SK-N-SH (cell line): ENCODE data around the gene MED27. TPM values are rescaled to one million over a fixed set of nuclear protein-coding genes. Genes with fewer than 3 reads are reported as not detected.

ENCODE experiments used
- CTCF ChIA-PET: fragments of 300-600, 350-600 bp; formaldehyde crosslinking; extraction: SDS; loops from one replicate; lab custom pipeline; 2021; lab: Yijun Ruan, JAX
- POLR2A ChIA-PET: fragments of 350-600 bp; sonication (Branson Sonifier 250); formaldehyde crosslinking; extraction: SDS; loops from one replicate; lab custom pipeline; 2020; ENCODE audit warnings: antibody characterized with exemption, inconsistent platforms; lab: Yijun Ruan, JAX
- DNase-seq: peaks from one replicate; pipeline ENCODE4 v3.0.0; 2012
- H2AFZ ChIP-seq: fragments of 200-600 bp; sonication (generic); 2 replicates; pipeline ENCODE4 v1.8.1; 2016; ENCODE audit warnings: antibody characterized with exemption, mild to moderate bottlenecking, low read depth
- H3F3A ChIP-seq: fragments of 200-600 bp; sonication (generic); replicated peaks from 2 replicates; pipeline ENCODE3; 2016; ENCODE audit warnings: antibody characterized with exemption, mild to moderate bottlenecking; ENCODE audit not compliant: insufficient read depth
- H3K27ac ChIP-seq, 2 experiments: fragments of 200-500 bp in 1 of 2; fragments of 200-600 bp in 1 of 2; sonication (Bioruptor generic) in 1 of 2; sonication (generic), shearing (Covaris generic) in 1 of 2; 2 replicates each; pipeline versions ENCODE4 v1.5.1 to v1.6.1; 2014 to 2016; ENCODE audit warnings: low read depth in 2 of 2, inconsistent platforms in 1 of 2, low read length in 1 of 2, mild to moderate bottlenecking in 1 of 2, mixed read lengths in 1 of 2
- H3K27me3 ChIP-seq: fragments of 200-600 bp; sonication (generic), shearing (Covaris generic); 2 replicates; pipeline ENCODE4 v1.6.1; 2016; ENCODE audit warnings: mixed run types; ENCODE audit not compliant: insufficient read depth
- H3K36me3 ChIP-seq, 2 experiments: fragments of 200-500 bp in 1 of 2; fragments of 200-600 bp in 1 of 2; sonication (Bioruptor generic) in 1 of 2; sonication (generic) in 1 of 2; replicated peaks in 1 of 2; 2 replicates each; pipeline versions ENCODE3 to v1.5.1; 2014 to 2016; ENCODE audit warnings: low read length in 1 of 2, mild to moderate bottlenecking in 1 of 2; ENCODE audit not compliant: insufficient read depth in 2 of 2, control insufficient read depth in 1 of 2
- H3K4me1 ChIP-seq, 2 experiments: fragments of 200-500 bp in 1 of 2; fragments of 200-600 bp in 1 of 2; sonication (Bioruptor generic) in 1 of 2; sonication (generic), shearing (Covaris generic) in 1 of 2; 2 replicates each; pipeline versions ENCODE4 v1.5.1 to v1.6.1; 2014 to 2016; ENCODE audit warnings: low read depth in 1 of 2, low read length in 1 of 2, mixed run types in 1 of 2; ENCODE audit not compliant: insufficient read depth in 2 of 2, control insufficient read depth in 1 of 2
- H3K4me2 ChIP-seq: fragments of 200-600 bp; sonication (generic), shearing (Covaris generic); 2 replicates; pipeline ENCODE4 v1.6.1; 2017; ENCODE audit warnings: mixed run types
- H3K4me3 ChIP-seq, 2 experiments: fragments of 200-500 bp in 1 of 2; fragments of 200-600 bp in 1 of 2; sonication (Bioruptor generic) in 1 of 2; sonication (generic), shearing (Covaris generic) in 1 of 2; 2 replicates each; pipeline versions ENCODE4 v1.5.1 to v1.8.1; 2014 to 2016; ENCODE audit warnings: low read depth in 2 of 2, inconsistent platforms in 1 of 2, low read length in 1 of 2, mild to moderate bottlenecking in 1 of 2, mixed read lengths in 1 of 2, moderate library complexity in 1 of 2
- H3K79me2 ChIP-seq: fragments of 200-600 bp; sonication (generic); 2 replicates; pipeline ENCODE4 v1.8.1; 2017; ENCODE audit warnings: mild to moderate bottlenecking; ENCODE audit not compliant: insufficient read depth
- H3K9ac ChIP-seq: fragments of 200-600 bp; sonication (generic); 2 replicates; pipeline ENCODE4 v1.6.1; 2017; ENCODE audit warnings: mixed run types
- H3K9me2 ChIP-seq: fragments of 200-600 bp; sonication (generic); 2 replicates; pipeline ENCODE4 v1.6.1; 2017; ENCODE audit warnings: mixed run types
- H3K9me3 ChIP-seq: fragments of 200-600 bp; sonication (generic); 2 replicates; pipeline ENCODE4 v1.6.1; 2017; ENCODE audit warnings: mixed run types, mild to moderate bottlenecking, moderate library complexity
- H4K20me1 ChIP-seq: fragments of 200-600 bp; sonication (generic); 2 replicates; pipeline ENCODE4 v1.6.1; 2017; ENCODE audit warnings: mild to moderate bottlenecking, mixed run types; ENCODE audit not compliant: insufficient read depth
- CHD2 ChIP-seq: fragments of 150-350 bp; IDR thresholded peaks from 2 replicates; pipeline ENCODE4 v1.6.1; 2018; ENCODE audit warnings: low read length; ENCODE audit not compliant: partially characterized antibody
- EP300 ChIP-seq, 2 experiments: IDR thresholded peaks; 2 replicates each; pipeline versions ENCODE4 v1.4.0 to v1.6.1; 2012; ENCODE audit warnings: borderline replicate concordance in 1 of 2, low read depth in 1 of 2, low read length in 1 of 2
- EZH2phosphoT487 ChIP-seq: fragments of 200-600 bp; sonication (generic); IDR thresholded peaks from 2 replicates; pipeline ENCODE4 v1.6.1; 2017; ENCODE audit warnings: low read depth, mixed run types, mild to moderate bottlenecking, antibody characterized with exemption, moderate library complexity, borderline replicate concordance
- FOSL2 ChIP-seq: IDR thresholded peaks from 2 replicates; pipeline ENCODE4 v1.4.0; 2012; ENCODE audit warnings: low read depth, mild to moderate bottlenecking, moderate library complexity, borderline replicate concordance
- FOXJ3 ChIP-seq: sonication (generic); formaldehyde crosslinking; IDR thresholded peaks from 2 replicates; pipeline ENCODE4 v1.5.1; 2020; ENCODE audit warnings: mild to moderate bottlenecking, missing genetic modification reagents
- FOXM1 ChIP-seq: IDR thresholded peaks from 2 replicates; pipeline ENCODE4 v1.4.0; 2012; ENCODE audit warnings: low read depth, mild to moderate bottlenecking
- GABPA ChIP-seq: IDR thresholded peaks from 2 replicates; pipeline ENCODE4 v1.4.0; 2012; ENCODE audit warnings: low read depth, mild to moderate bottlenecking
- GATA2 ChIP-seq: sonication (generic); formaldehyde crosslinking; IDR thresholded peaks from 2 replicates; pipeline ENCODE4 v1.5.0; 2020; ENCODE audit warnings: mild to moderate bottlenecking, missing genetic modification reagents
- JUND ChIP-seq: IDR thresholded peaks from 2 replicates; pipeline ENCODE4 v1.4.0; 2012
- MEF2A ChIP-seq: IDR thresholded peaks from 2 replicates; pipeline ENCODE4 v1.4.0; 2012; ENCODE audit warnings: low read depth, borderline replicate concordance
- MXI1 ChIP-seq: IDR thresholded peaks from 2 replicates; pipeline ENCODE4 v1.6.1; 2012; ENCODE audit warnings: mild to moderate bottlenecking, low read depth, low read length, improper control_type of control experiment
- NFIC ChIP-seq: IDR thresholded peaks from 2 replicates; pipeline ENCODE4 v1.4.0; 2012; ENCODE audit warnings: borderline replicate concordance
- NRF1 ChIP-seq: IDR thresholded peaks from 2 replicates; pipeline ENCODE4 v1.6.1; 2012; ENCODE audit warnings: low read depth, mild to moderate bottlenecking, low read length
- POLR2AphosphoS5 ChIP-seq: IDR thresholded peaks from 2 replicates; pipeline ENCODE4 v1.6.1; 2012; ENCODE audit warnings: low read depth, low read length
- RAD21 ChIP-seq: IDR thresholded peaks from 2 replicates; pipeline ENCODE4 v1.6.1; 2012; ENCODE audit warnings: mild to moderate bottlenecking, low read length
- RCOR1 ChIP-seq: fragments of 150-350 bp; IDR thresholded peaks from 2 replicates; pipeline ENCODE4 v1.6.1; 2017; ENCODE audit warnings: antibody characterized with exemption, low read length
- RXRA ChIP-seq: IDR thresholded peaks from 2 replicates; pipeline ENCODE4 v1.4.0; 2012; ENCODE audit warnings: low read depth, mild to moderate bottlenecking, borderline replicate concordance
- SMC3 ChIP-seq: IDR thresholded peaks from 2 replicates; pipeline ENCODE4 v1.6.1; 2012; ENCODE audit warnings: low read depth, low read length, improper control_type of control experiment
- TCF12 ChIP-seq: IDR thresholded peaks from 2 replicates; pipeline ENCODE4 v1.4.0; 2012
- TEAD4 ChIP-seq: IDR thresholded peaks from 2 replicates; pipeline ENCODE4 v1.4.0; 2012; ENCODE audit warnings: mild to moderate bottlenecking, borderline replicate concordance; ENCODE audit not compliant: insufficient read depth
- YY1 ChIP-seq: IDR thresholded peaks from 2 replicates; pipeline ENCODE4 v1.4.0; 2012; ENCODE audit warnings: low read depth, mild to moderate bottlenecking
- WGBS: methylation state at CpG from one replicate; pipeline ENCODE4 v1.1.6; 2017; ENCODE audit warnings: low lambda C conversion rate; 5-methylcytosine and 5-hydroxymethylcytosine counted together
- polyA plus RNA-seq, 3 experiments: library from polyadenylated mRNA; depleted of rRNA; stranded (reverse); fragments of >200 nt; gene quantifications; 2 replicates each; pipeline ENCODE4 v1.2.3, GENCODE V29; 2012
- TF ChIP-seq, protein P1 (sequence below): fragments of 200-600 bp; sonication (generic); IDR thresholded peaks from 2 replicates; pipeline ENCODE4 v1.6.1; 2017; ENCODE audit warnings: antibody characterized with exemption, mild to moderate bottlenecking, moderate library complexity
- TF ChIP-seq, protein P2 (sequence below): IDR thresholded peaks from 2 replicates; pipeline ENCODE4 v1.4.0; 2012; ENCODE audit warnings: low read depth
- TF ChIP-seq, protein P3 (sequence below): fragments of 150-350 bp; IDR thresholded peaks from 2 replicates; pipeline ENCODE4 v1.6.1; 2017; ENCODE audit warnings: antibody characterized with exemption, low read length, low read depth, borderline replicate concordance
- TF ChIP-seq, protein P4 (sequence below): IDR thresholded peaks from 2 replicates; pipeline ENCODE4; 2012
- TF ChIP-seq, protein P5 (sequence below): IDR thresholded peaks from 2 replicates; pipeline ENCODE4 v1.6.1; 2012; ENCODE audit warnings: mild to moderate bottlenecking, low read depth, low read length, moderate library complexity

Gene MED27
- polyA plus RNA-seq, 1 of the 3 experiments (the other 2 are of a cell fraction) = 35.0 TPM

DNA sequence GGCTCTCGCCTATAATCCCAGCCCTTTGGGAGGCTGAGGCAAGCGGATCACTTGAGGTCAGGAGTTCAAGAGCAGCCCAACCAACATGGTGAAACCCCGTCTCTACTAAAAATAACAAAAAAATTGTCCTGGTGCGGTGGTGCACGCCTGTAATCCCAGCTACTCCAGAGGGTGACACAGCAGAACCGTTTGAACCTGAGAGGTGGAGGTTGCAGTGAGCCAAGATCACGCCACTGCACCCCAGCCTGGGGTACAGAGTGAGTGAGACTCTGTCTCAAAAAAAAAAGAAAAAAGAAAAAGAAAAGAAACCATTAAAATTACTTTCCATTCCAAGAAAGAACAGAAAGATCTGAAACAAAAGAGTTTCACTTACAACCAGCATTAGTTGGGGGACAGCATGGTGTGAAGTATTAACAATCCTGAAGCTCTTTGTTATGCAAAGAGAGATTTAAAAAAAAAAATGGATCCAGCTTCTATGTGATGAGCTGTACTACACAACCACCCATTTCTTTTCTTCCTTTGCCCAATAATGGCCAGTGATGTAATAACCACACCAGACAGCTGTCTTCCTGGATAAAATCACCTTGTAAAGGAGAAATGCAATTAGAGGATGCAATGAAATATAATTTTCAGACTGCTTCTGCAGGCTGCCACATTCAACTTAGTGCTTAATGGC, 76.9 kb downstream of the MED27 start:
- no peak for DNase-seq
- Histone ChIP-seq H4K20me1 (no peaks in the 10 kb centered on the region; the same call in 1 of the 2 replicates), H3K9ac (no peak overlapping the region), H3K27ac (peak overlapping the region in 1 of 2 experiments; percentile 55; a peak in 2 of 4 replicates), H3K4me1 (peaks cover 28 to 46% of the 10 kb centered on the region in 2 experiments), H2AFZ (no peak overlapping the region), H3K9me2 (no peaks in the 10 kb centered on the region), H3F3A (peaks cover 4% of the 10 kb centered on the region), H3K36me3 (peaks cover 0 to 6% of the 10 kb centered on the region in 2 experiments), H3K27me3 (no peaks in the 10 kb centered on the region), H3K79me2 (no peaks in the 10 kb centered on the region; the same call in 1 of the 2 replicates), H3K4me3 (no peak overlapping the region), H3K9me3 (0 out of 2 replicates have a peak, but pooled peaks cover 6% of the 10 kb centered on the region), H3K4me2 (no peak overlapping the region)
- 91% methylated on average over 7 of the region's 7 CpGs for WGBS
- ChIA-PET POLR2A (no interaction called here), CTCF (interaction anchor here (0.8 to 2.5 kb wide), 8 partner anchors 10 to 256 kb away, joined by 3 to 8 read pairs (median 3); no protein-coding TSS in a partner anchor)
- no peak for TF ChIP-seq YY1
- peak; percentile 16; the same call in 1 of the 2 replicates for TF ChIP-seq RAD21
- no peak for TF ChIP-seq TCF12
- peak; percentile 28 for TF ChIP-seq CHD2
- TF ChIP-seq, protein P1, sequence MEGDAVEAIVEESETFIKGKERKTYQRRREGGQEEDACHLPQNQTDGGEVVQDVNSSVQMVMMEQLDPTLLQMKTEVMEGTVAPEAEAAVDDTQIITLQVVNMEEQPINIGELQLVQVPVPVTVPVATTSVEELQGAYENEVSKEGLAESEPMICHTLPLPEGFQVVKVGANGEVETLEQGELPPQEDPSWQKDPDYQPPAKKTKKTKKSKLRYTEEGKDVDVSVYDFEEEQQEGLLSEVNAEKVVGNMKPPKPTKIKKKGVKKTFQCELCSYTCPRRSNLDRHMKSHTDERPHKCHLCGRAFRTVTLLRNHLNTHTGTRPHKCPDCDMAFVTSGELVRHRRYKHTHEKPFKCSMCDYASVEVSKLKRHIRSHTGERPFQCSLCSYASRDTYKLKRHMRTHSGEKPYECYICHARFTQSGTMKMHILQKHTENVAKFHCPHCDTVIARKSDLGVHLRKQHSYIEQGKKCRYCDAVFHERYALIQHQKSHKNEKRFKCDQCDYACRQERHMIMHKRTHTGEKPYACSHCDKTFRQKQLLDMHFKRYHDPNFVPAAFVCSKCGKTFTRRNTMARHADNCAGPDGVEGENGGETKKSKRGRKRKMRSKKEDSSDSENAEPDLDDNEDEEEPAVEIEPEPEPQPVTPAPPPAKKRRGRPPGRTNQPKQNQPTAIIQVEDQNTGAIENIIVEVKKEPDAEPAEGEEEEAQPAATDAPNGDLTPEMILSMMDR = no peak
- TF ChIP-seq POLR2AphosphoS5 = no peak
- no peak for TF ChIP-seq FOXM1
- TF ChIP-seq, protein P2, sequence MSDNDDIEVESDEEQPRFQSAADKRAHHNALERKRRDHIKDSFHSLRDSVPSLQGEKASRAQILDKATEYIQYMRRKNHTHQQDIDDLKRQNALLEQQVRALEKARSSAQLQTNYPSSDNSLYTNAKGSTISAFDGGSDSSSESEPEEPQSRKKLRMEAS = no peak
- TF ChIP-seq, protein P3, sequence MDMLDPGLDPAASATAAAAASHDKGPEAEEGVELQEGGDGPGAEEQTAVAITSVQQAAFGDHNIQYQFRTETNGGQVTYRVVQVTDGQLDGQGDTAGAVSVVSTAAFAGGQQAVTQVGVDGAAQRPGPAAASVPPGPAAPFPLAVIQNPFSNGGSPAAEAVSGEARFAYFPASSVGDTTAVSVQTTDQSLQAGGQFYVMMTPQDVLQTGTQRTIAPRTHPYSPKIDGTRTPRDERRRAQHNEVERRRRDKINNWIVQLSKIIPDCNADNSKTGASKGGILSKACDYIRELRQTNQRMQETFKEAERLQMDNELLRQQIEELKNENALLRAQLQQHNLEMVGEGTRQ = no peak
- no peak for TF ChIP-seq NFIC
- TF ChIP-seq TEAD4 = no peak
- TF ChIP-seq GATA2 (CRISPR knock-in tag) = peak; percentile 42; the same call in 1 of the 2 replicates
- TF ChIP-seq FOXJ3 (CRISPR knock-in tag) = no peak
- TF ChIP-seq EP300 (IDR thresholded peaks at IDR 0.05; ENCODE audit: borderline replicate concordance in 1 of 2, low read depth in 1 of 2, low read length in 1 of 2) = peak in 1 of 2 experiments; percentile 85; a peak in 2 of 4 replicates
- TF ChIP-seq SMC3 = no peak
- no peak for TF ChIP-seq NRF1
- TF ChIP-seq FOSL2 = no peak
- TF ChIP-seq JUND = no peak
- TF ChIP-seq EZH2phosphoT487 = no peak
- TF ChIP-seq RXRA = no peak
- no peak for TF ChIP-seq GABPA
- TF ChIP-seq, protein P4, sequence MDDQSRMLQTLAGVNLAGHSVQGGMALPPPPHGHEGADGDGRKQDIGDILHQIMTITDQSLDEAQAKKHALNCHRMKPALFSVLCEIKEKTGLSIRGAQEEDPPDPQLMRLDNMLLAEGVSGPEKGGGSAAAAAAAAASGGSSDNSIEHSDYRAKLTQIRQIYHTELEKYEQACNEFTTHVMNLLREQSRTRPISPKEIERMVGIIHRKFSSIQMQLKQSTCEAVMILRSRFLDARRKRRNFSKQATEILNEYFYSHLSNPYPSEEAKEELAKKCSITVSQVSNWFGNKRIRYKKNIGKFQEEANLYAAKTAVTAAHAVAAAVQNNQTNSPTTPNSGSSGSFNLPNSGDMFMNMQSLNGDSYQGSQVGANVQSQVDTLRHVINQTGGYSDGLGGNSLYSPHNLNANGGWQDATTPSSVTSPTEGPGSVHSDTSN = 0 out of 2 replicates have a peak, but pooled peaks have one; percentile 17
- peak; percentile 60; the same call in 1 of the 2 replicates for TF ChIP-seq RCOR1
- no peak for TF ChIP-seq MXI1
- TF ChIP-seq, protein P5, sequence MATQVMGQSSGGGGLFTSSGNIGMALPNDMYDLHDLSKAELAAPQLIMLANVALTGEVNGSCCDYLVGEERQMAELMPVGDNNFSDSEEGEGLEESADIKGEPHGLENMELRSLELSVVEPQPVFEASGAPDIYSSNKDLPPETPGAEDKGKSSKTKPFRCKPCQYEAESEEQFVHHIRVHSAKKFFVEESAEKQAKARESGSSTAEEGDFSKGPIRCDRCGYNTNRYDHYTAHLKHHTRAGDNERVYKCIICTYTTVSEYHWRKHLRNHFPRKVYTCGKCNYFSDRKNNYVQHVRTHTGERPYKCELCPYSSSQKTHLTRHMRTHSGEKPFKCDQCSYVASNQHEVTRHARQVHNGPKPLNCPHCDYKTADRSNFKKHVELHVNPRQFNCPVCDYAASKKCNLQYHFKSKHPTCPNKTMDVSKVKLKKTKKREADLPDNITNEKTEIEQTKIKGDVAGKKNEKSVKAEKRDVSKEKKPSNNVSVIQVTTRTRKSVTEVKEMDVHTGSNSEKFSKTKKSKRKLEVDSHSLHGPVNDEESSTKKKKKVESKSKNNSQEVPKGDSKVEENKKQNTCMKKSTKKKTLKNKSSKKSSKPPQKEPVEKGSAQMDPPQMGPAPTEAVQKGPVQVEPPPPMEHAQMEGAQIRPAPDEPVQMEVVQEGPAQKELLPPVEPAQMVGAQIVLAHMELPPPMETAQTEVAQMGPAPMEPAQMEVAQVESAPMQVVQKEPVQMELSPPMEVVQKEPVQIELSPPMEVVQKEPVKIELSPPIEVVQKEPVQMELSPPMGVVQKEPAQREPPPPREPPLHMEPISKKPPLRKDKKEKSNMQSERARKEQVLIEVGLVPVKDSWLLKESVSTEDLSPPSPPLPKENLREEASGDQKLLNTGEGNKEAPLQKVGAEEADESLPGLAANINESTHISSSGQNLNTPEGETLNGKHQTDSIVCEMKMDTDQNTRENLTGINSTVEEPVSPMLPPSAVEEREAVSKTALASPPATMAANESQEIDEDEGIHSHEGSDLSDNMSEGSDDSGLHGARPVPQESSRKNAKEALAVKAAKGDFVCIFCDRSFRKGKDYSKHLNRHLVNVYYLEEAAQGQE = no peak
- TF ChIP-seq MEF2A = no peak
